NT2/D1 (cell line): ENCODE data around the gene NMT2.

Source experiments
- SUZ12 ChIP-seq: IDR thresholded peaks from 2 replicates; pipeline ENCODE4 v1.6.1; 2011; ENCODE audit not compliant: insufficient read length, insufficient read depth; ENCODE audit errors: extremely low read depth
- YY1 ChIP-seq: IDR thresholded peaks from 2 replicates; pipeline ENCODE4 v1.6.1; 2011; ENCODE audit not compliant: insufficient read length, insufficient read depth

DNA sequence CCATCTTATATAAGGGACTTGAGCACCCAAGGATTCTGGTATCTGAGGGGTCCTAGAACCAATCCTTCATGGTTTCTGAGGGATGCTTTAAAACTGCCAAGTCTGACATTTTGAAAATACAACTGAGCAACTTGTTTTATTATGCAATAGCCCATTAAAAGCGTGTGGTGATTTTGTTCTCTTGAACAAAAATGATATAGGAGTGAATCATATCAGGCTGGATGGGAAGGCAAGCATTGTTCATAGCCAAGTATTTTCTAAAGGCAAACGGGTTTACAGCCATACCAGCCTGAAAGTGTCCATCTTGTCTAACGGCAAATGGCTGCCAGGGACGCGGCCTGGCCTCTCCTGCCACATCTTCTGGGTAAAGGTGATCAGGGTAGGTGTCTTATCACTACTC, 48.0 kb downstream of the NMT2 start:
- TF ChIP-seq YY1 (no peak), SUZ12 (no peak)
